ENCODE results near the gene LECT2.

LECT2 gene

DNA sequence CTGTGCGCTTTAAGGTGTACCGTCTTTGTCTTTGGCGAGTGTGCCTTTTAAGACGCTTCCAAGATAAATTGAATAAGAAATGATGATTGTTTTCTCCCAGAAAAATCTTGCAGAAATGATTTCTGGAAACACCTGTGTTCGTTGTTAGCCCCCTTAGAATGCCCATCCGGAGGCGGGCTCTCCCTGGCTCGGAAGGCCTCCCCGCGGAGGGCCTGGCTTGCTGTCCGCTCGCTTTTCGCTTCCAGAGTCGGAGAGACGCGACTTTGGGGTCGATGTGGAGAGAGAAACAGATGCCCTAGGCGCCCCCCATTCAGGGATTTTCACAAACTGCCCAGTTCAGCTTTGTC is 23.9 kb downstream of the LECT2 start:
- DNase-seq = no peak

DNA sequence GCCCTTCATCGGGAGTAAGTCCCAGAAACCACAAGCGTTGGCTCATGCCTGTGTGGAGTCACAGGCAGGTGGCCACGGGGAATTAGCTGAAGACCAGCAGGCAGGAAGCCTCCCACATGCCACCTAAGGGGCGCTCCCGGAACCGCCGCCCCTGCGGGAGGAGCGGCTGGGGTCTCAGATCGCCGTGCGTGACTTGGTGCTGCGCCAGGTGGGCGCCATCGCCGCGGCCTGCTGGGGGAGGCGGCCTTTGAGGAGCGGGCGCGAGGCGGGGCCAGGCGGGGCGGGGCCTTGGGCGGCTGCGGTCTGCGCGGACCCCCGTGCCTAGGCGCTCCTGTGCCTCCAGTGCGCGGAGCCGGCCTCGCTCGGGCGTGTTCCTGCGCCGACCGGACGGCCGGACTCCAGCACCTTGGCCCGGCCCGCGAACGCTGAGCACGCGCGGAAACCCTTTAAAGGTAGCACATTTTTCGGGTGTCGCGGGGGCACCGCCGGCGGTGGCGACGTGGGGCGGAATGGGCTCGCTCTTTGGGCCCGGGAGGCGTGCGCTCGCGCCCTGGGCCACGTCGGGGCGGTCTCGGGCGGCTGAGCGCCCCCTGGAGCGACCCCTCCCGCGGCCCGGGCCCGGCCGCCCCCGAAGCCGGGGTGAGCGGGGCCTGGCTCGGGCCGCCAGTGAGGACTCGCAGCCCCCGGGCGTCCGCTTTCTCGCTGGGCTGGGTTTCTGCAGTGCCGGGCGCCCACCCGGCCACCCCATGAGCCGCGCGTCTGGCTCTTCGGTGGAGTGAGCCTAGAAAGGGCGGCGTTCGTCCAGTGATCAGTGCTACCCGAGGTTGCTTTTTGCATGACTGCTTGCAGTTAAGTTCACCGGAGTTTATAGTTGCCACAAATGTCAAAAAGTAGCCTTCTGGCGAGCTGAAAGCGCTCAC is 24.5 kb downstream of the LECT2 start:
- DNase-seq = no peak

DNA sequence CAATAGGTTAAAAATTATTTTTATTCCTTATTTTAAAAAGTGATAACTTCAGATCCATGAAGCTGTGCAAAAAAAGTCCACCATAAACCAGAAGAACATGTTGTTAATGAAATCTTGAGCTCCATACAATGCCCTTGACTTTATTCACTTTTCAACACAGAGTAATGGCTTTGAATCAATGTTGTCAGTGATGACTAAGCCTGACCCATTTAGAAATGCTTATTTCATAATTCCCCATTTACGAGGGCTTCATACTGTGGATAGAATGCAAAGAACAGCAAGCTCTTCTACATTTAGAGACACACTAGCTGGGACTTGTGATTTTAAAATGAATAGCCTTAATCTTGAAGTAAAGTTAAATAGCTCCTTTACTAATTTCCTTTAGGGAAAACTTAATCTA is 33.4 kb downstream of the LECT2 start:
- DNase-seq = no peak

DNA sequence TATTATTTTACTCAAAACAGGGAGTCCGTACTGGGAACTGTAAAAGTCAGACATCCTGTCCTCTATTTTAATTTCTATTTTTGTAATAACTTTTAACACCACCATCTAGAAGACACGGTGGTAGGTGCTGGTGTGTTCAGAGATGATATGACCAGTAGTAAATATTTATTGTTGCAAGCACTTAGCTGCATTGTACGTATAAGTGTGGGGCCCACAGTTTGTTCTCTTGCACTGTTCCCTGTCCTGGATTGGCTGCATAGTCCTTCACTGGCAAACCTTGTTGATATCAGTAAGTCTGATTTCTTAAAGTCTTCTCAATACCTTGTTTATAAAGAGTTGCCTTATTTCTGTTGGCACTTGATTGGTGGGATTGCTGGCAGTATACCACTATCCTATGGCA is 34.6 kb downstream of the LECT2 start:
- no peak for DNase-seq

DNA sequence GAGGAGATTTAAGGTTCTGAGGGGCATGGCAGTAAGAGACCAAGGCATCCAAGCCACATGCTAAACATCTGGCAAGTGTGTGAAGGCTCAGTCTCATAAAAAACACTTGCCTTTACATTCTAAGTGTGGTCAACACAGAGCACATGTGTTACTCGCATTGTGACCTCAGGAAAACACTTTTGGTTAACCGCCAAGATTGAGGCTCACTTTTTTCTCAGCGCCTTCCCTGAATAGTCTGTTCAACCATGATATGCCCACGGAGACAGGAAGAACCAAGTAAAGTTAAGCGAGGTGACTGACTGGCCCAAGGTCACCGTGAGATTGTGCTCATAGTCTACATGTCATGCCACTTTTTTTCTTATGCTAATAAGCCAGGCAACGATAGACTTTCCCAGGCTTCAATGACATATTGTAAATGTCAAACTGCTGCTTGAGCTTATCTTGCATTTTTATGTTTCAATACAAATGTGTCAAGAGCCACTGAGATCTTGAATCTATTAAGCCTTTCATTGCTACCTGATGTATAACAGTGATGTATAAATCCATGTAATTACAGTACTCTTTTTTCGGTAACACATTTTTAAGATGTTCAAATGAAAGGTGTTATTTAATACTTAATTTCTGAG is 38.0 kb downstream of the LECT2 start:
- DNase-seq = no peak

DNA sequence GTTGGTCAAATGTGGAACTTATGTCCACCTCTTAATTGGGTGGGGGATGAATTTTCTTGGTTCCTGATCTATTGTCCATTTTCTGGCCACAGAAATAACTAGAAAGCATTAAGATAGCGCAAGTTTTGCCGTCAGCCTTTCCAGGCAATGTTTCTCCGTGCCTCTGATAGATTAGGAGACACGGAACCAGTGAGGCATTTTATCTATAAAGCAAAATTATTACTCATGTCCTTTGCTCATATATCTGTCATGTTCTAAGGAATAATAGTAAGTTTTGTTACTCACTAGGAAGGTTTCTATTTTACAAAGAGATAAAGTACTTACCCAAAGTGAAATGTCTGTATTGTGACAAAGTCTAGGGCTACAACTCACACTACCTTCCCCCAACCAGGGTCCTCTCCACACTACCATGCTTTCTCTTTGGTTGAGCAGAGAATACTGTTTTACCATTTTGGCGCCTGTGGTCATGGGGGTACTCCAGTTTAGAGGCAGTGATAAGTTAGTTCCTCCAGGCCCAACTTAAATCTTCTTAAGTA is 39.2 kb downstream of the LECT2 start:
- DNase-seq = no peak

DNA sequence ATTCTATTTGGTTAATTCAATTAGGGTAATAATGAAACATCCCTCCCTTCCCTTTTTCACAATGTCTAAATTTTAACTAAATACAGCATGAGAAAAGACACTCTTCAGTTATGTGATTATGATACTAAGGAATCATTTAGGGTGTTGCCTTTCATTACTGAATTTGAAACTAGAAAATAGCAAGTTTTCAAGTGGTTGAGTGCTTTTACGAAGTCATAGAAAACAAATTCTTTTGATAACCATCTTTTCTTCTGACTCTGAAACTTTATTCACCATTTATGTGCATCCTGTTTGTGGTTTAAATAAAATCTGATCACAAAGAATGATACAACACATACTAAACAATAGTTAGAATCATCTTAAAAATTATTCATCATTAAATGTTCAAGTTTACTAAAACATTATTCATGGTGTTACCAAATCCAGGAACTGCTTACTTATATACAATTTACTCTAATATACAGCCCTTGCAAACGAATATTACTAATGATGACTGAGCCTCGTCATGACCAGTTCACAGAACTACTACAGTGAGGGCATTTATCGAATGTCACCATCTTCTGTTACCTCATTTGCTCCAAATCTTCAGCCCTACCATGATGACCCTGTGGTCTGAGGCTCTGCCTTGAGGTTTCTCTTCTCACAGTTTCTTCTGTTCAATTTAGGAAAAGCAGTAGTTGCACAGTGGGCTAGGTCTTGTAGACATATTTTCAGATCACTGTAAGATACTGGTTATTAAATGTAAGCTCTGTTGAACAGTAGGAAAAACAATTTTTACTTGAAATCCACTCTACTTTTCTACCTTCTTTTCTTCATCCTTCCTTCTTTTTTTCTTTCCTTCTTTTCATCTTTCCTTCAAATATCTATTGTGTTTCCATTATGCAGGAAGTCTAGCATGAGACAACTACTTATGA is 40.8 kb downstream of the LECT2 start:
- no peak for DNase-seq

DNA sequence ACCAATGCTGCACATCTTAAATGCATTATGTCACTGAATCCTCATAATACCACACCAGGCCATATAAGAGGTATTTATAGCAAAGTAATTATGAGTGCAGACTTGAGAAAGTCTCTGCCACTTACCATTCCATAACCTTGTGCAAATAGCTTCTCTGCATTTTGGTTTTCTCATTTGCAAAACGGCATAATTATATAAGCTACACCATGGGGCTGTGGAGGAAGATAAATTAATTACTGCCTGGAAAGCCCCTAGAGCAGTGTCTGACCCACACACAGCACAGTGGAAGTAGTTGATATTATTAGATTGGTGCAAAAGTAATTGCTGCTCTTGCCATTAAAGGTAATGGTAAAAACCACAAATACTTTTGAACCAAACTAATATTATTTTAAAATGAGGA is 49.6 kb downstream of the LECT2 start:
- DNase-seq = no peak

DNA sequence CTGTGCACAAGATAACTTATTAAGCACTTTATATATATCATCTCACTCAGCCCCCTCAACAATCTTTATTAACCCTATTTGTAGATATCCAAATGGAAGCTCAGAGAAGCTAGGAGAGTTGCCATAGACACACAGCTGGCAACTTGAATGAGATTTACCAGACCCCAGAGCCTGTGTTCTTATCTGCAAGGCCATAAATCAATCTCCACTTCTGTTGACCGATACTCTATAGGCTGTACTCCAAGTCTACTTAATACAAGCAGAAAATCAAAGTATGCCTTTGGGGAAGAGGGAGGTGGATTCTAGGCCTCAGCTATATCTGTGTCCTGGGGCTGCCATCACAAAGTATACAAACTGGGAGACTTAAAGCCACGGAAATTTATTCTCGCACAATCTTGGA is 53.1 kb downstream of the LECT2 start:
- no peak for DNase-seq

DNA sequence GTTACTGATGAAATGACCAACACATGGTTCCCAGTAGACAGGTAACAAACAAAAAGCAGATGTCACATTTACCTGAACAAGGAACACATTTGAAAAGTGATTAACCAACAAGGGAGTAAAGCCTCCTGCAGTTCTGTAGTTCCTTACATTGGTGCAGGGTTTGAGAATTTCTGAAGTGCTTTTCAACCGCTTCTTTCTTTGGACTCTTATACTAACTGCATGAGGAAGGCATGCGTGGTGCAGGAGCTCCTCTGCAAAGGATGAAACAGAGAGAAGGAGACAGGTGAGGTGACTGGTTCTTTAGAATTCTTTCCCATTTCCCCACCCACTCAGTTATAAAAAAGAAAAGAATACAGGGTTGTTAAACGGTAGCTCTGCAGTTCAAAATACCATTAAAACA is 54.5 kb downstream of the LECT2 start:
- no peak for DNase-seq

DNA sequence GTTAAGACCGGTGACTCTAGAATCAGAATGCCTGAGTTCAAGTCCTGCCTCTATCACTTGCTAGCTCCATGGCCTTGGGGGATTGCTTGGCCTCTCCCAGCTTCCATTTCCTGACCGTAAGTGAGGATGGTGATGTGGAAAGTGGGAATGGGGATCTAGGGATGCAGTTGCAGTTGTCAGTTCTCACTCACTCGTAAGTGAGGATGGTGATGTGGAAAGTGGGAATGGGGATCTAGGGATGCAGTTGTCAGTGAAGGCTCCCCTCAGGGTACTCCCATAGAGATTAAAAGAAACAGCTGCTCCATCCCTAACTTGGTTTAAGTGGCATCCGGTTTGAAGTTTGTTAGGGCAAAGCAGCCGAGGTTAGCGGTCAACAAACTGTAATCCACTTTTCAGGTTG is 56.1 kb downstream of the LECT2 start:
- DNase-seq = no peak
